ENCODE data around the gene CALCOCO2. TPM values are rescaled to one million over a fixed set of nuclear protein-coding genes. Genes with fewer than 3 reads are reported as not detected.

The CALCOCO2 gene
- polyA plus RNA-seq, 1 experiment, result 108 TPM

- TF ChIP-seq CTCF (IDR thresholded peaks at IDR 0.05; ENCODE audit: insufficient read depth, low read depth, low read length), result no peak
- ChIA-PET POLR2A (no interaction called here), CTCF (interaction anchor here (1.1 to 28.8 kb wide), 7 partner anchors 11 to 196 kb away, joined by 4 to 719 read pairs (median 5); partner anchors contain the start of genes ATP5MC1, PRAC2 and TTLL6)
- DNase-seq (ENCODE audit: low read depth), result no peak
- Histone ChIP-seq H3K27me3 (ENCODE audit: control insufficient read depth, insufficient read depth, low read length) (no peaks in the 10 kb centered on the region; the same call in 1 of the 2 replicates), H3K4me3 (ENCODE audit: low read depth, low read length) (no peak overlapping the region), H3K36me3 (ENCODE audit: control insufficient read depth, insufficient read depth, low read length) (no peaks in the 10 kb centered on the region)
Measured at GRCh38 chr17:48873696-48874443, 43.0 kb downstream of the CALCOCO2 start.

GRCh38 chr17:48878920-48879898, 48.4 kb downstream of the CALCOCO2 start:
- peak; percentile 95 for TF ChIP-seq CTCF (IDR thresholded peaks at IDR 0.05; ENCODE audit: insufficient read depth, low read depth, low read length)
- ChIA-PET POLR2A (interaction anchor here (0.5 kb wide), 1 partner anchor 65 kb away, joined by 4 read pairs; no protein-coding TSS in a partner anchor), CTCF (interaction anchor here (0.6 to 28.8 kb wide), 51 partner anchors 8 to 705 kb away, joined by 3 to 719 read pairs (median 6); partner anchors contain the start of genes ATP5MC1, HOXB13, HOXB9 and PRAC1)
- no peaks in the 10 kb centered on the region for H3K27me3 ChIP-seq (ENCODE audit: control insufficient read depth, insufficient read depth, low read length)
- no peak for DNase-seq (ENCODE audit: low read depth)
- H3K4me3 ChIP-seq (ENCODE audit: low read depth, low read length), result no peak overlapping the region
- no peaks in the 10 kb centered on the region for H3K36me3 ChIP-seq (ENCODE audit: control insufficient read depth, insufficient read depth, low read length)

GRCh38 chr17:48882272-48882671, 51.4 kb downstream of the CALCOCO2 start:
- H3K36me3 ChIP-seq (ENCODE audit: control insufficient read depth, insufficient read depth, low read length), result no peaks in the 10 kb centered on the region
- no peak for TF ChIP-seq CTCF (IDR thresholded peaks at IDR 0.05; ENCODE audit: insufficient read depth, low read depth, low read length)
- H3K4me3 ChIP-seq (ENCODE audit: low read depth, low read length), result no peak overlapping the region
- CTCF ChIA-PET, result interaction anchor here (0.6 to 28.8 kb wide), 5 partner anchors 69 to 204 kb away, joined by 3 to 719 read pairs (median 13); partner anchors contain the start of gene TTLL6
- H3K27me3 ChIP-seq (ENCODE audit: control insufficient read depth, insufficient read depth, low read length), result no peaks in the 10 kb centered on the region
- no peak for DNase-seq (ENCODE audit: low read depth)
- POLR2A ChIA-PET, result no interaction called here

- H3K36me3 ChIP-seq (ENCODE audit: control insufficient read depth, insufficient read depth, low read length), result no peaks in the 10 kb centered on the region
- H3K4me3 ChIP-seq (ENCODE audit: low read depth, low read length), result no peak overlapping the region
- DNase-seq (ENCODE audit: low read depth), result no peak
- no peak for TF ChIP-seq CTCF (IDR thresholded peaks at IDR 0.05; ENCODE audit: insufficient read depth, low read depth, low read length)
- no peaks in the 10 kb centered on the region for H3K27me3 ChIP-seq (ENCODE audit: control insufficient read depth, insufficient read depth, low read length)
- CTCF ChIA-PET, result interaction anchor here (0.8 to 28.8 kb wide), 4 partner anchors 70 to 216 kb away, joined by 3 to 719 read pairs (median 14); partner anchors contain the start of gene TTLL6
- POLR2A ChIA-PET, result interaction anchor here (0.7 kb wide), 1 partner anchor 205 kb away, joined by 12 read pairs; no protein-coding TSS in a partner anchor
Measured at GRCh38 chr17:48883171-48883570, 52.3 kb downstream of the CALCOCO2 start.

All from BJ (cell line).